ENCODE results near the gene PHC2.
"Not testable (repeated sequence)": the region's sequence is repeated elsewhere in the genome, so short reads cannot be mapped to it uniquely, and the experiment has no call there.

The PHC2 gene

DNA sequence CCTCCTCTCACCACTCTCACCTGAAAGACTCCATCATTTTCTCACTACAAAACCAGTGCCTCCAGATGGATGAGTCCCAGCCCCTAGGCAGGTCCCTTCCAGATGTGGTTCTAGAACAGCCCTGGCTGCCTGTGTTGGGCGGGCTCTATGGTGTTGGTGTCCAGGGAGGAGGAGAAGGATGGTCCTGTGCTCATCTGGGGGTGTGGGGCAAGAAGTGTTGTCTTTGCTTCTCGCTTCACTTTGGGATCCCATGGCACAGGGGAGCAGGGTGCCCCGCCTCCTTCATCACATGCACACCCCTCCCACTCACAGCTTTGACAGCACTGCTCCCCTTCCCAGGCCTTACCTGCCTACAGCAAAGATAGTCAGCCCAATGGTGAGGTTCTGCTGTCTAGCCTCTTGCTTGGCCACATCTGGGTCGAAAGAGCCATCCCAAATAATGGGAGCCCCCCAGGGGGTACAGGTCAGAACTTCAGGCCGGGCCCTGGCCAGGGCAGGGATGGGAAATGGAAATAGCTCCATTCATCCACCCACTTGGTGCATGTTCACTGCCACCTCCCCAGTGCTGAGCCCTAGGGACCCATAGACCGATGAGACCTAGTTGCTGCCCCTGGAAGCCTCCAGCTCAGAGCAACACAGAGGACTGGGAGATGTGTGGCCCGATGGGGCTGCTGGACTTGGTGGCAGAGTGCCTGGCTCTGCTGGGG, 119.0 kb downstream of the PHC2 start:
- no peak overlapping the region for H3K27ac Mint-ChIP-seq
- H3K4me1 Mint-ChIP-seq (ENCODE audit: low read depth), result no peaks in the 10 kb centered on the region
- H3K4me3 Mint-ChIP-seq, result no peak overlapping the region
- peaks cover 3% of the 10 kb centered on the region for H3K27me3 Mint-ChIP-seq
- H3K36me3 Mint-ChIP-seq (ENCODE audit: low read depth), result no peaks in the 10 kb centered on the region
- H3K9me3 Mint-ChIP-seq, result no peaks in the 10 kb centered on the region

GRCh38 chr1:33310702-33311101, 120.2 kb downstream of the PHC2 start:
- Mint-ChIP-seq H3K27ac (no peak overlapping the region), H3K9me3 (no peaks in the 10 kb centered on the region), H3K27me3 (peaks cover 9% of the 10 kb centered on the region), H3K4me3 (no peak overlapping the region), H3K36me3 (ENCODE audit: low read depth) (no peaks in the 10 kb centered on the region), H3K4me1 (ENCODE audit: low read depth) (peaks cover 4% of the 10 kb centered on the region)

GRCh38 chr1:33309351-33309750, 121.5 kb downstream of the PHC2 start:
- not testable (repeated sequence) for H3K4me1 Mint-ChIP-seq (ENCODE audit: low read depth); H3K36me3 Mint-ChIP-seq (ENCODE audit: low read depth); H3K4me3 Mint-ChIP-seq

GRCh38 chr1:33307494-33307864, 123.4 kb downstream of the PHC2 start:
- Mint-ChIP-seq H3K27ac (no peak overlapping the region), H3K9me3 (no peaks in the 10 kb centered on the region), H3K27me3 (peaks cover 11% of the 10 kb centered on the region), H3K4me1 (ENCODE audit: low read depth) (peaks cover 13% of the 10 kb centered on the region), H3K36me3 (ENCODE audit: low read depth) (no peaks in the 10 kb centered on the region), H3K4me3 (no peak overlapping the region)

More at GRCh38 chr1:33309351-33309750, 121.5 kb downstream of the PHC2 start:
- H3K27ac Mint-ChIP-seq, H3K9me3 Mint-ChIP-seq: not testable (repeated sequence)
- peaks cover 11% of the 10 kb centered on the region for H3K27me3 Mint-ChIP-seq

- peaks cover 11% of the 10 kb centered on the region for H3K27me3 Mint-ChIP-seq
- no peak overlapping the region for H3K4me3 Mint-ChIP-seq
- H3K9me3 Mint-ChIP-seq, result no peaks in the 10 kb centered on the region
- H3K4me1 Mint-ChIP-seq (ENCODE audit: low read depth), result peaks cover 17% of the 10 kb centered on the region
- no peaks in the 10 kb centered on the region for H3K36me3 Mint-ChIP-seq (ENCODE audit: low read depth)
- no peak overlapping the region for H3K27ac Mint-ChIP-seq
Observed at GRCh38 chr1:33306653-33307493, 124.0 kb downstream of the PHC2 start.

DNA sequence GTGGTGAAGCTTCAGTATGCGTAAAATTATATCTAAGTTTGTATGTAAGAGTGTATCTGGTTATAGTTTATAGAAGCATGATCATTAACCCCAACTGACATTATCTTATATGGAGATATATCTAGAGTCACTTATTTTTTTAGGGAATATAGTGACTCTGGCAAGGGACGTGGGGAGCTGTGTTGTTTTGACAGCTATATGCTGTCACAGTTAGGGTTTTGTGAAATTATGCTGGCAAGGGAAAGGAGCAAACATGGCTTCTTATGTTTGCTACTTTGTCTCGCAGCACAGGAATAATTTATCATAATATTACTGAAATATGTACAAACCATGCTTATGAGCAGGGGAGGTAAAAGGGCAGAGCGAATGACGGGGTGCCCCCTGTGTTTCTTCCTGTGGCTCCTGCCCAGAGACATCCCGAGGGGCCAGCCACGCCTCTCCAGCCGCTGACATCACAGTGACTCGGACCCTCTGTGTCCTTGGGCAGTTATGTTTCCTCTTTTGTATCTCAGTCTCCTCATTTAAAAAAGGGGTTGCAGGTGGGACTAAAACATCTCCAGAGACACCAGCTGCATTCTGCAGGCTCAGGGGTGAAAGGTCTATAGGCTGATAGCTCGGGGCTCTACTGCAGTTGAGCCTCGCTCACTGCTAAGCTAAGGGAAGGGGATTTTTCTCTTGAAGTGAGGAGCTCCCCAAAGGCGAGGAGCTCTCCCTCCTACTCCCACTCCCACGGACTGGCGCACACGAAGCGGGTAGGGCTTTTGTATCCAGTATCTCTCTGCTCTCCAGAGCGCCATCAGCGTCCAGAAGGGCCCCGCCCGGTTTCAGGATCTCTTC, 124.9 kb downstream of the PHC2 start:
- Mint-ChIP-seq H3K36me3 (ENCODE audit: low read depth) (no peaks in the 10 kb centered on the region), H3K27ac (no peak overlapping the region), H3K9me3 (no peaks in the 10 kb centered on the region), H3K4me1 (ENCODE audit: low read depth) (peaks cover 17% of the 10 kb centered on the region), H3K27me3 (peaks cover 8% of the 10 kb centered on the region), H3K4me3 (no peak overlapping the region)

- Mint-ChIP-seq H3K27ac (no peak overlapping the region), H3K9me3 (no peaks in the 10 kb centered on the region), H3K4me3 (no peak overlapping the region), H3K36me3 (ENCODE audit: low read depth) (no peaks in the 10 kb centered on the region), H3K27me3 (peaks cover 8% of the 10 kb centered on the region), H3K4me1 (ENCODE audit: low read depth) (peaks cover 17% of the 10 kb centered on the region)
Observed at GRCh38 chr1:33305016-33305415, 125.9 kb downstream of the PHC2 start.

DNA sequence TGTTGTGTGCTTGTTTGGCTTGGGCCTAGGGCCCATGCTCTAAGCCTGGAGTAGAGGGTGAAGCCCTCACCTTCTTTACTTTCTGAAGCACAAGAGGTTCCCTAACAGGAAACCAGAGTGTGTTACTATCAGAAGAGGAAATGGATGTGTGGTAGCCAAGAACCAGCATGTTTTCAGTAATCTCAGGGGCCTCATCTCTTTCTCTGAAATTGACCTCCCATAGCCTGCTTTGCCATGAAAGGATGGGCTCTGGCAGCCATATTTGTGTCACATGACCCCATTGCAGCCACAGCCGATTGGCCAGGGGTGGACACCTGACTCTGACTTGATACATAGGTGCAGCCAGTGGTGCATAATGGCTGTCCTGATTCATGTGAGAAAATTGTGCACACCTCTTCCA, 128.6 kb downstream of the PHC2 start:
- Mint-ChIP-seq H3K36me3 (ENCODE audit: low read depth) (no peaks in the 10 kb centered on the region), H3K4me1 (ENCODE audit: low read depth) (peaks cover 17% of the 10 kb centered on the region), H3K9me3 (no peaks in the 10 kb centered on the region), H3K4me3 (no peak overlapping the region), H3K27me3 (peaks cover 8% of the 10 kb centered on the region), H3K27ac (no peak overlapping the region)

GRCh38 chr1:33301273-33301984, 129.5 kb downstream of the PHC2 start:
- H3K4me3 Mint-ChIP-seq, result no peak overlapping the region
- H3K27ac Mint-ChIP-seq, result no peak overlapping the region
- peaks cover 3% of the 10 kb centered on the region for H3K36me3 Mint-ChIP-seq (ENCODE audit: low read depth)
- no peaks in the 10 kb centered on the region for H3K9me3 Mint-ChIP-seq
- peaks cover 8% of the 10 kb centered on the region for H3K27me3 Mint-ChIP-seq
- peaks cover 17% of the 10 kb centered on the region for H3K4me1 Mint-ChIP-seq (ENCODE audit: low read depth)

- Mint-ChIP-seq H3K4me1 (ENCODE audit: low read depth) (peaks cover 14% of the 10 kb centered on the region), H3K9me3 (no peaks in the 10 kb centered on the region), H3K27me3 (peaks cover 1% of the 10 kb centered on the region), H3K4me3 (no peak overlapping the region), H3K36me3 (ENCODE audit: low read depth) (peaks cover 4% of the 10 kb centered on the region), H3K27ac (no peak overlapping the region)
Observed at GRCh38 chr1:33300673-33301072, 130.2 kb downstream of the PHC2 start.

DNA sequence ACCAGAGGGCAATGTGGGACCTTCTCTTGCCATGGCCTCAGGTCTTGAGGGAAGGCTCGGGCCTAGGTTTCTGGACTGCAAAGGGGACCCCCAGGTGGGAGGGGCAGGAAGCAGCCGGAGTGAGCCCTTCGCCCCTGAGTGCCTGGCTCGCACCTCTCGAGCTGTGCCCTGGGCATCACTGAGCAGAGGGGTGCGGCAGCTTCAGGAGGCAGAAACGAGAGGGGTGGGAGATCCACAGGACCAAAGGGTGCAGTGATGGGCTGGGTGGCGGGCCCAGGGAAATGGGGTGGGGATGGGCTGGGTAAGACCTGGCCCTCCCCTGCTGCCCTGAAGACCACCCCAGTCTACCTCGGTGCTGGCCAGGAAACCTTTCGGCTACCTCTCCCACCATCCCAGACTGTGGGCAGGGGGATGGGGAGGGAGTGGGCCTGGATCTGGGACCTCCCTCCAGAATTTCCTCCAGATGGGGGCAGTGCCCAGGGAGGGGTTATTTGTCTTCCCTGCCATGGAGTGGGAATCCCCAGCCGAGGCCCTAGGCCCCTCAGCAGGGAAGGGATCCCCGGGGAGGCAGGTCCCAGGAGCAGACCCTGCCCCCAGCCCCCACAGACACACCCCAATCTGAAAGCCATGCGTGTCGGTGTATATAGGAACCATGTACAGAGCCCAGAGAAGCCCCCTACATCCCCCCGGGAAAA, 131.3 kb downstream of the PHC2 start:
- H3K4me3 Mint-ChIP-seq, result no peak overlapping the region
- peaks cover 4% of the 10 kb centered on the region for H3K36me3 Mint-ChIP-seq (ENCODE audit: low read depth)
- H3K27me3 Mint-ChIP-seq, result no peaks in the 10 kb centered on the region
- H3K9me3 Mint-ChIP-seq, result no peaks in the 10 kb centered on the region
- peaks cover 14% of the 10 kb centered on the region for H3K4me1 Mint-ChIP-seq (ENCODE audit: low read depth)
- no peak overlapping the region for H3K27ac Mint-ChIP-seq

DNA sequence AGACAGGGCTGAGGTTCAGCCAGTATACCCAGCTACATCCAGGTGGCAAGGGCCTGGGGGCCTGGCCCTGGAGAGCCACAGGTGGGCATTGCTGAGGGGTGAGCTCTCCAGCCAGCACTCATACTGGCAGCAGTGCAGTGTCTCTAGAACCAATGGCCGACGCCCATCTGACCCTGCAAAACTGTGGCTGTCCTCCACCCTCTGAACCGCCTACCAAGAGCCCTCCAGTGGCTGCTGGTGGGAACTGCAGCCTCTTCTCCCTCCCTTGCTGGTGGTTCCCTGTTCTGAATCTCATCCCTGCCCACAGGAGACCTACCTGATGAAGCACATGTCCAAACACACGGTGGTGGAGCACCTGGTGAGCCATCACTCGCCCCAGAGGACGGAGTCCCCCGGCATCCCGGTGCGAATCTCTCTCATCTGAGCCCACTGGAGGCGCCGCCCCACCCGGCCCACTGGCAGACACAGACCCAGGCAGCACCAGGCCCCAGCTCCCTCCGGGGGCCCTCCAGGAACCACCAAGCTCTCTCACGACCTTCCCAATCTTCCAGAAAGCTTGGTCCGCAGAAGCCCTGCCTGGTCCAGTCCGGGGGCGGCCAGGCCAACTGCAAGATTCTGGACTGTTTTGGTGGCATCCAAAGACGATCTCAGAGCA, 132.1 kb downstream of the PHC2 start:
- no peaks in the 10 kb centered on the region for H3K9me3 Mint-ChIP-seq
- no peak overlapping the region for H3K27ac Mint-ChIP-seq

DNA sequence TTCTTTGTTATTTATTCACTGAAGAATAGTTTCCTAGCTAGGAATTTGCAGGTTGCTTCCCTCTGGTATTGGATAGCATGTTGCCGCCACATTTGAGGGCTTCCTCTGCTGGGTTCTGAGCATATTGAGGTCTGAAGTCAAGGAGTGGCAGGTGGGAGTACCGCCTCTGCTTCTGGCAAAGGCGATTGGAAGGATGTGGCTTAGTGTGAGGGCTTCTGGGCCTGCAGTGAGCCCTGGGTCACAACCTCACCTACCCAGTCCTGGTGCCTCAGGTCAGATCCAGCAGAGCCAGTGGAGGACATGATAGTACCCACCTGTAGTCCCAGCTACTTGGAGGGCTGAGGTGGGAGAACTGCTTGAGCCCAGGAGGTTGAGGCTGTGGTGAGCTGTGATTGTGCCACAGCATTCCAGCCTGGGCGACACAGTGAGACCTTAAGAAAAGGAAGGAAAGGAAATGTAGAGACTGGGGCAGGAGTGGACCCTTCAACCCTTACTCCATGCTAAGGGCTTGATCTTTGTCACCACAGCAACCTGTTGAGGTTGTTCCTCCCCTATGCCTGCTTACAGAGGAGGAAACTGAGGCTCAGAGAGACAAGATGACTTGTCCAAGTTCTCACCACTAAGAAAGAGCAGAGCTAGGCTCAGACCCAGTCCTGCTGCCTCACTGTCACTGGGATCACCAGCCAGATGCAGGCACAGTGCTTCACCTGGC, 132.8 kb downstream of the PHC2 start:
- no peak overlapping the region for H3K27ac Mint-ChIP-seq
- peaks cover 10% of the 10 kb centered on the region for H3K4me1 Mint-ChIP-seq (ENCODE audit: low read depth)

More for the DNA sequence above, 132.1 kb downstream of the PHC2 start:
- no peaks in the 10 kb centered on the region for H3K27me3 Mint-ChIP-seq
- peaks cover 4% of the 10 kb centered on the region for H3K36me3 Mint-ChIP-seq (ENCODE audit: low read depth)
- H3K4me3 Mint-ChIP-seq, result no peak overlapping the region
- H3K4me1 Mint-ChIP-seq (ENCODE audit: low read depth), result peaks cover 14% of the 10 kb centered on the region

More for the DNA sequence above, 132.8 kb downstream of the PHC2 start:
- no peak overlapping the region for H3K4me3 Mint-ChIP-seq
- H3K36me3 Mint-ChIP-seq (ENCODE audit: low read depth), result peaks cover 4% of the 10 kb centered on the region
- H3K27me3 Mint-ChIP-seq, result no peaks in the 10 kb centered on the region
- no peaks in the 10 kb centered on the region for H3K9me3 Mint-ChIP-seq

Data from stimulated activated naive CD8-positive, alpha-beta T cell treated with anti-CD3 and anti-CD28 coated beads, Interleukin-15, Interleukin-2, amounts not matched to agents 100 ng/mL and 50 ng/mL, for 24 hours (primary cell).